SKM-1 treated with dmso at 0.1 percent for 144 hours (cell line): ENCODE results near the gene DLG2.
"Not testable (repeated sequence)": the region's sequence is repeated elsewhere in the genome, so short reads cannot be mapped to it uniquely, and the experiment has no call there.

Source experiments
- DNase-seq: peaks from one replicate; lab custom pipeline; 2025; ENCODE audit not compliant: unreplicated experiment; lab: John Stamatoyannopoulos, UW

Gene DLG2

DNA sequence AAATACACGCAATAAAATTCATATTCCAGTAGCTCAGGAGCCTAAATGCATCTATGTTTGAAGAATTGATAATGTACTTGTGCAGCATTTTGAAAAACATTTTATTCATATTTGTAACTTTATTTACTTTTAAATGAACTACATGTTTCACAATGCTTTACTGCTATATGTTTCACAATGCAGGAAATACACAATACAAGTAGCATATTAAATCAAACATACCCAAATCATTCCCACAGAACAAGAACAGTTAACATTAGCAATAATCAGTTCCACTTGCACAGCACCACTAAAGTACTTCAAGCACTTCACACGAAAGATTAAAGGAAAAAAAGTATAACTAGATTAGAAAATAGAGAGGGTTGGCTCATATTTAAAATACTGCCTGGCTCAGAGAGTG is 1997.4 kb downstream of the DLG2 start:
- no peak for DNase-seq

DNA sequence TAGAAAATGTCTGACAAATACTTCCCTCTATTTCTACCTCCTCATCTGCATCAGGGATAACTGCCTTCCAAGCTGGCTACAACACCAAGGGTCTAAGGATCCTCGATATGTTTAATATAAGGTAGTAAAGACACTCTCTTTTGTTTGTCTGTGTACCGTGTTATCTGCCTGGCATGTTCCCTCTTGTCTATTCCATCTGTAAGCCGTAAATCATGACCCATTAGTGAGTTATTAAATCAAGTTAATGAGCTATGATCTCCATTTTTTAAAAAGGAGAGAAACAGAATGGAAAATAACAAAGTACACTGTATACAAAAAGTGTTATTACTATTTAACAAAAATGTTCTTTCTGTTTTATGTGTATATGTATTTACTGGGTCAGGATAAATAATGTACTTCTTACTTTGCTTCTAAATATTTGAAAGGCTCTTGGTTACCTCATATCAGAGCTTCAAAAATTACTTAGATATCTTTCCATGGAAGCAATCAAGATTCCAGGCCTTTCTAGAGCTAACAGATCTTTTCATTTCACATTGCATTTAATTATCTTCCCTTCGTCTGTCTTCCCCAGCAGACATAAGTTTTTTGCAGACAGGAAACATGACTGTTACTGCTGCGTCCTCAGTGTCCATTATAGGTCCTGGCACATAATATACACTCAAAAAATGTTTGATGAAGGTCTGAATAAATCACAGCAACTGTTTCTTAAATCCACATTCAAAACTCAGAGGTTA is 1998.4 kb downstream of the DLG2 start:
- DNase-seq, result no peak

DNA sequence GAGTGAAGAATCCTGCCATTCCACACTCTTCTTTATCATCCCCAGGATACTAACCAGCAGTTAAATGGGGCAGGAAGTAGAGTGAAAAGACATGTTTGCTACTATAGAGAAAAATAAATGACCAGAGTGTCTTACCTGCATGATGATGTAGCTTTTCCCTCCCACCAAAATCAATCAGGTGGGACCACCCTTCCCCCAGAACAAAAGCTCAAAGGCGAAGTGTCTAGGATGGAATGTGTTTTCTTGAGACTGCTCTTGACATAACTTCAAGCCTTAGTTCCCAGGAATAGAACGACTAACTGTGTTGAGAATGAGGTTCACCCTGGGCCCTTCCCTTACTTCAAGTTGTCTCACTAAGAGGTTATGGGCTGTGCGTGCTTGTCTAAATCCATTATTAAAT is 2001.8 kb downstream of the DLG2 start:
- no peak for DNase-seq

DNA sequence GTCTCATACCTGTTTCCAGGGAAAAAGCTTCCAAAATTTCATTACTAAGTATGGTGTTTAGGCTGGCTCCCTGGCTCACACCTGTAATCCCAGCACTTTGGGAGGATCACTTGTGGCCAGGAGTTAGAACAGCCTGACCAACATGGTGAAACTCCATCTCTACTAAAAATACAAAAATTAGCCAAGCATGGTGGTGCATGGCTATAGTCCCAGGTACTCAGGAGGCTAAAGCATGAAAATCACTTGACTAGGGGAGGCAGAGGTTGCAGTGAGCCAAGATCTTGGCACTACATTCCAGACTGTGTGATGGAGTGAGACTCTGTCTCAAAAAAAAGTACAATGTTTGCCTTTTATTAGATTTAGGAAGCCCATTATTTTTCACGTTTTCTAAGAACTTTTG is 2009.5 kb downstream of the DLG2 start:
- DNase-seq, result no peak

DNA sequence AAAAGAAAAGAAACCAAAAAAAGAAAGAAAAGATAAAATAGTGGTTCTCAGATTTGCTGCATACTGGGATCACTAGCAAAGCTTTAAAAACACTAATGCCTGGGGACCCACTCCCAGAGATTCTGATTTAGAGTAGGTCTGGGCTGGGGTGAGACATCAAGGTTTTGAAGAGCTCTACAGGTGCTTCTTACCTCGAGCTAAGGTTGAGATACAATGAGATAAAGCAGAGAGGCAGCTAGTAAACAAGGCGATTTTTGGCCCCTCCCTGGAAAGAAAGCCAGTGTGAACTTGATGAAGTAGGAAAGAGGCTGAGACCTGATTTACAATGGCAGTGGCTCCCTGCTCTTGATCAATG is 2013.4 kb downstream of the DLG2 start:
- no peak for DNase-seq

DNA sequence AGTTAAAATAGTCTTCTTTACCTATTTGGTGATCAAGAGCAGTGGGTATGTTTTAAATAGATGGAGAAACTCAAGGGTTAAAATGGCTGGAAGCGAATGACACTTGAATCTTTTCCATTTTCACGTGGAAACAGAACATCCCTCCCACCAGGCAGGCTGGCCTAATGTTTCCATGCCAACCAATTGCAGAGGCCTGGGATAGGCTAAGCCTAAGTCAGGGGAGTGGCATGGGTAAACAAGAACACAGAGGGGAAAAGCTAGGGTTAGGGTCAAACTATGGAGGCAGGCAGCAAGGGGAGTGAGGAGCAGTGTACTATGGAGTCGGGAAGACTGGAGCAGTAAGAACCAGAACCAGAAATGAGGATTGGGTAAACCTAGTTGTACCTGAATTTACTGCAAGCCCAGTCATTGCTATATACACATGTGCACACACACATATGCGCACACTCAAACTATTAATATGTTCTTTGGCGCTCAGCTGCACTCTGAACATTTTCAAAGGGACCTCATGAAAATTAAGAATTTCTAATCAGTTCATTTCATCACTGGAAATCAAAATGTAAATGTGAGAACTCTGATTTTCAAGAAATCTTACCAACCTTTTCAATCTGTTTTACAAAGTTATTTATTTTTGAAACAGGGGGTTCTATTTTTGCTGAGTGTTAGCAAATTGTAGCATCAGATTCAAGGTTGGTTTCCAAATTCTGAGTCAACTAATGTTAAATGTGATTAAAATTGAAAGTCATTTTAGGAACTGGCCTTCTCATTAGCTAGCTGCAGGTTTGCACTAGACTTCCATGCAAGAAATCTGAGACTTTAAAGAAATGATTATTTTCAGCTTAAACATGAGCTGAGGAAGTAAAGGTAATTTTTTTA is 2014.0 kb downstream of the DLG2 start:
- DNase-seq, result no peak

DNA sequence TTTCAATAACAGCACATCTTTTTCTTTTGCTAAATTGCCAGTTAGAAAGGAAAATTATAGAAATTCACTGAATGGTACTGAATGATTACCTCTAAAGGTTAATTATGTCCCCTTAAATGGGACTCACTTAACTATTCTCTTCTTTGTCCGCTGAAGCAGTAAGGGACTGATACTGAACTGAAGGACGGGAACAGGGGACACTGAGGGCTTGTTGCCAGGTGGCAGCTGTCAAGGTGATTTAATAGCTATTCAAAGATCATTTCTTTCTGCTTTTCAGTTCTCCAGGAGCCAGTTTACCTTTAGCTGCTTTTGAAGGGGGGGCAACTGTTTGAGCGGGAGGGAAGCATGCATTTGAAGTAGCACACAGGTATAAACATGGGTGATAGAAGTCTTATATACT is 2015.5 kb downstream of the DLG2 start:
- no peak for DNase-seq

DNA sequence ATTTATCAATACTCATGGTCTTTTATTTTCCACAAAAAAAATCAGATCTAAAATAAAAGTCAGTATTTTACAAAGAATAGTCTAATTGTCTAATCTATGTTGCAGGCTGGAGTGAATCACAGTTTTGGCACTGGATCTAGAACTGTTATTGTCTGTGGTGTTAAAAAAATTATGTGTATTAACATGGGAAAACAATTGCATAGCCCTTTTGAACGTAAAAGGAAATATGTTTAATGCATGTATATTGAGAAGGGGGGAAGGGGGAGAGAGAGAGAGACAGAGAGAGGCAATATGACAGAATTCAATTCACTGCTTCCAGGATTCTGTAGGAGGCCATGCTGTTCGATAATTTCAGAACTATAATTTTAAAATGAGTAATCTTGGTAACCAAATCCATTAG is 2016.1 kb downstream of the DLG2 start:
- no peak for DNase-seq

DNA sequence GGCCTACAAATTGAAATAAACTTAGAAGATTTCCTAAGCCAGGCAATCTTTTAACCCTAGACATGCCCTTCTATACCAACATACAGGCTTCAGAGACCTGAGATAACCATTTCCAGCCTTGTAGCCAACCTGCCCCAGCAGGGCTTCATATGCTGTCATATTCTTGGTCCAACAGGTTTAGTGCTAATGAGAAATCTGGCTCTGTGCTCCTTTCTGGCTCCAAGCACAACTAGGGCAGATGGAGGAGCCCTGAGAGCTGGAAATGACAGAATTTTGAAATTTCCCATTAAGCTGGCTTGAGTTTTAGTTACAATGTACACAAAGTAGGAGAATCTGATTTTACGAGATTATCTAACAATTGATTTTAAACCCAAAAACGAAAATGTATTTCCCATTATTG is 2018.0 kb downstream of the DLG2 start:
- no peak for DNase-seq

DNA sequence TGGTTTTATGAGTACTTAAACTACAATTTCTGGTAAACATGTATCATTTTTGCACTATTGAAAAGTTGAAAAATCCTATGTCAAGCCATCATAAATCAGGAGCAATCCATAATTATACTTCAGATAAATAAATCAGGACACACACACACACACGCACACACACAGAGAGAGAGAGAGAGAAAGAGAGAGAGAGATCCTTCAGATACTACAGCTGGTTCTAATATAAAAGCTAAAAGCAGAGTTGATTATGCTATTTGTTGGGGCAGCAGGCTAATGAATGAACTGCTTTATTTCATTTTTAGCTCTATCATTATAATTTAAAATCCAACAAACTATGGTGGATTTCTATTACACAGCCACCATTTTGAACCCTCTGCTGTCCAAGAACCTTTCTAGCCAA is 2018.6 kb downstream of the DLG2 start:
- DNase-seq, result no peak

DNA sequence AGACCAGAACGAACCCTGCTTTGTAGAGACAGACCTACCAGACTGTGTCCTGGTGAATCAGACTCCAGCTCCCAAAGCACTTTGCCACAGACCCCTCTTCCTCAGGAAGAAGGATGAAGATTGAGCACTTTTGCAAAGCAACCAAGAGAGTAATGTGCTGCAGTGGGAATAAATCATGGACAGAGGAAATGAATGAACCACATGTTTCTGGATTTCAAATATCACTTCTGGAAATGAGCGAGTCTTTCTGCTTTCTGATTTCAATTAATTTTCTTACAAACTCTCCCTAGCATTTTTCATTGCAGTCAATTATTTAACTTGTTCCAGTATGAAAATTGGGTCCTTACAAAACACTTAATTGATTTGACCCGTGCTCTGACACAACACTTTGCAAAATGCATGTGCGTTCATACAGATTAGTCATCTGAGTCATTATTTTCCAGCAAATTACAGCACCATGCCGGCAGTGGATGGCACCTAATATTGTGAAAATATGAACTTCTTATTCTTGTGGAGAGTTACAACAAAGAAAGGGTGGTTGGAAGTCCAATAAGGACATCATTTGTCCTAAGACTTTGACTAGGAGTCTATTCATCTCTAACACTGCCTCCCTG is 2025.1 kb downstream of the DLG2 start:
- no peak for DNase-seq

DNA sequence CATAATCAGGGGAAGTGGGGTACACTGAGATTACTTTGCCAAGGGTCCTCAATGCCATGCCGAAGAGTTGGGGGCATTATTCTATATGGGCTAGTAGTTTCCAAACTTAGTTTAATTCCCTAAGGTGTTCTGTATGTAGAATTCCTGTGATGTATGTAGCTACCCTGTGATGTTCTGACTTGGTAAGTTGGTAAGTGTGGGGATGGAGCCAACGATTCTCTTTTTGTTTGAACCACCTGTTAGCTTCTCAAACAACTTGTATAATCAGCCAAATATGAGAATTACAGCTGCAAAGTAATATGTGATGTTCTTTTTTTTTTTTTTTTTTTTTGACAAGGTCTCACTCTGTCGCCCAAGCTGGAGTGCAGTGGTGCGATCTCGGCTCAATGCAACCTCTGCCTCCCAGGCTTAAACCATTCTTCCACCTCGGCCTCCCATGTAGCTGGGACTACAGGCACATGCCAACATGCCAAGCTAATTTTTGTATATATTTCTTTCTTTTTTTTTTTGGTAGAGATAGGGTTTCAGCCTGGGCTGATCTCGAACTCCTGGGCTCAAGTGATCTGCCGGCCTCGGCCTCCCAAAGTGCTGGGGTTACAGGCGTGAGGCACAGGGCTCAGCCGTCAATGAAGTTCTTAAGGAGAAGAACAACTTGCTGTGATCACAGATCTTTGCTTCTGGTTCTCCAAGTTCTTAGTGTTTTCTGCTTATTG is 2025.8 kb downstream of the DLG2 start:
- DNase-seq, result no peak

DNA sequence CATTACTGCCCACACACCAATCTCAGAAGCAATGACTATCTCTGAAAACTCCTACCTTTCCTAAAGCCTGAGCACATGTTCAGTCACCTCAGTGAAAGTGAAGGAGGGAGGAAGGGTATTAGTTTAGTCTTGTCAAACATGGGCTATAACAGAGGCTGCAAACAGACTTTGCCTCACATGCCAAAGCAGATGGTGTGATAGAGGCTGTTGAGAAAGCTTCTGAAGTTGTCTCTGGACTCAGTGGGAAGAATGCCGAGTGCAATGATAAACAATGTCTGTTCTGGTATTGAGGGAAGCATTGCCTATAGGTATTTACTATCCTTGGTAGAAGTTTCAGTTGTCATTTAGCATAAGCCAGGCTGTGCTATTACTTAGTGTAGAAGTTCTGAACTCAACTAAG is 2026.5 kb downstream of the DLG2 start:
- no peak for DNase-seq

DNA sequence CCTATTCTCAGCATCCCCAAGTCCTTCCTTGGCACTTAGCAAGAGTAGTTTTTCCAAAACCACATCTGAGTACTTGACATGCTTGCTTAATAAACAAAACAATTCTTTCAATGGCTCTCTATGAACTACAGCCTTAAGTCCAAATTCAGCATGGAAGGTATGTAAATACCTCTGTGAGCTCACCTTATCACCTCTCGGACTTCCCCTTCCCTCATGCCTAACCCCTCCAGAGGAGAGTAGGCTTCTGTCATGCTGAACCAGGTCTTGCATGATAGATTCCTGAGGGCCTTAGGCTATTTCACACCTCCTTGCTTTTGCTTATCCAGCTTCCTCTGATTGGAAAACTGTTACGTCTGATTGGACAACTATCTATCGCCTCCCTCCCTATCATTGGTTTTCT is 2028.1 kb downstream of the DLG2 start:
- DNase-seq, result no peak

DNA sequence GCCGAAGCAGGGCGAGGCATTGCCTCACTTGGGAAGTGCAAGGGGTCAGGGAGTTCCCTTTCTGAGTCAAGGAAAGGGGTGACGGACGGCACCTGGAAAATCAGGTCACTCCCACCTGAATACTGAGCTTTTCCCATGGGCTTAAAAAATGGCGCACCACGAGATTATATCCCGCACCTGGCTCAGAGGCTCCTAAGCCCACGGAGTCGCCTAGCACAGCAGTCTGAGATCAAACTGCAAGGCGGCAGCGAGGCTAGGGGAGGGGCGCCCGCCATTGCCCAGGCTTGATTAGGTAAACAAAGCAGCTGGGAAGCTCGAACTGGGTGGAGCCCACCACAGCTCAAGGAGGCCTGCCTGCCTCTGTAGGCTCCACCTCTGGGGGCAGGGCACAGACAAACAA is 2039.3 kb downstream of the DLG2 start:
- not testable (repeated sequence) for DNase-seq

DNA sequence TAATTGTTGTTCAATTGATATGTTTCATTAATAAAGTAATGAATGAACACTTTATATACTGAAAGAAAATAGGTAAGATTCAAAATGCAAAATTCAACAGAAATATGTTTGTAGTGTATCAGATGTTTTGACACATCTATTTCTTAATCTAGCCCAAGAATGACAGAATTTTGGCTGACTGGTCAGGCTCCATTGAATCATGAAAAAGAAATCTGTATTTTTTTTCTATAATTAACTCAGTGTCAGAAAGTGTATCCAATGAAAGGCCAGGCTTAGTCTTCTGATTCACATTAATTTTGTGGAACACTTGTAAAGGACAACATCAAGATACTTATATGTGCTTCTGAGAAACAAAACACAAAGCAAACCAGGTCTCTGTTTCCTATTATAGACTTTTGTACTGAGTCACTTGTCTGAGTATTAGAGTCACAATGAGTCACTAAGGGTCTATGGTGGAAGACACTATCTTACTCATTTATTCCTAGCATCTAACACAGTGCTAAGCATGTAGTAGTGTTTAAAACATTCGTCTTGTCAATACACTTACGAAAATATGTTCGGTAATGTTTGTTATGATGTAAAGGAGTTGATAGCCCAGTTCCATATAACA is 2043.3 kb downstream of the DLG2 start:
- DNase-seq, result no peak

DNA sequence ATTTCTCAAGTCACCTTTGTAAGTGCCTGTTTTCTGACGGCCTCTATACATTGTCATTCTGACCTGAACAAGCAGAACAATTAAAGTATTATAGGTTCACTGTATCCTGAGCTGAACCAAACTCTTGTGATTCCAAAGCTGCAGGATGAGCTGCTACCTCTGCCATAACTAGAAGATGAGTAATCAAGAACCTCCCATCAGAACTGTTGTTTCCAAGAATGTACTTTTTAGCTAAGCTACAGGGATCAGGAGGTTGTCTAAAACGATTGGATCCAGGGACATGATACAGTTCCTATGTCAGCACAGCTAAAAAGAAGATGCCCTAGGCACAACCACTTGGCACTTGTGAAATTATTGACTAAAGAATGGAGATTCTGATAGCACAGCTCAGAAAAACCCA is 2052.6 kb downstream of the DLG2 start:
- DNase-seq, result no peak

DNA sequence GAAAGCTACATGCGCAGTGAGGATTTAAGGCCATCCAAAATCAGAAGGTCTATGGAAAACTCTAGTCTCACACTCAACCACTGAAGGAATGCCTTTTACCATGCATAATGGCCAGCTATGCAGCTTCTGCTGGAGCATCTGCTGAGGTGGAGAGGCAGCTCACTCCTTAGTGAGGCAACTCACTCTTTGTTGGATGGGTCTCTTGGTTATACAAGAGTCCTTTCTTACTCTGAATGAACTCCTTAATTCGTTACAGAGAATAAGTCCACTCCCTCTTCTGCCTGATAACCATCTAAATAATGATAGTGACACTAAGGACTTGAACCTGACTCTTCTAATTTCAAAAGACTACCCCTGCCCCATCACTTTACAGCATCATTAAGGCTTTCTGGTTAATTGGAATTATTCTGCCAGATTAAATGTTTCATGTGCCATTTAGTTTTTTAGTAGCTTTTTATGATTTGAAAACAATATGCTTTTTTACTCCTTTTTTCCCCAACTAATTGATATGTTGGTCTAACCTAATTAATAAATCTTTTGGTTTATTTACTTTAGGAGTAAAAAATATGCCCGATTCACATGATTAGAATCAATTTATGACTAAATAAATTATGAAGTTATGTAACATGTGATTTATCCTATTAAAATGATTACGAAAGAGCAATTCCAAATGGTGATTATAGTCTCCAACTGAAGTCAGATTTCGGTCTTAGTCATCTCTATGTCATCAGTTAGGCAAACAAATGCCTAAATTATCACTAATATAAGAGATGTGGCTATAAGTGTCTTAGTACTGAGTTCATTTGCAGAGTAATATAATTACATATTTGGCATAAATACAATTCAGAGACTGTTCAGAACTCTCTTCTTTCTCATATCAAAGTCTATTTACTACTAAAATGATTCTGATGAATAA is 2054.3 kb downstream of the DLG2 start:
- no peak for DNase-seq

DNA sequence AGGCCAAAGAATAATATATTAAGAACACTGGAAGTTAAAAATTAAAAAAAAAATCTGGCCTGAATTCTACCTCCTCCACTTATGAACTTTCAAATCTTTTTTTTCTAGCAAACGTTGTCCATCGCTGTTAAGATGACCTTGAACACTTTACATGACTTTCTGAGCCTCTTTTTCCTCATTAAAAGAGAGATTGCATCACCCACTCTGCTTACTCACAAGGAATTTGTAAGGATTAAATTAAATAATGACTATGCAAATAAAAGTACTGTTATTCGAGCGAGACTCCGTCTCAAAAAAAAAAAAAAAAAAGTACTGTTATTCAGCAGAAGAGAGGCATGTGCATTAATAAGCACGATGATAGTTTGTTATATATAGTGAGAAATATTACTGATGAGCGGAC is 2055.8 kb downstream of the DLG2 start:
- no peak for DNase-seq

DNA sequence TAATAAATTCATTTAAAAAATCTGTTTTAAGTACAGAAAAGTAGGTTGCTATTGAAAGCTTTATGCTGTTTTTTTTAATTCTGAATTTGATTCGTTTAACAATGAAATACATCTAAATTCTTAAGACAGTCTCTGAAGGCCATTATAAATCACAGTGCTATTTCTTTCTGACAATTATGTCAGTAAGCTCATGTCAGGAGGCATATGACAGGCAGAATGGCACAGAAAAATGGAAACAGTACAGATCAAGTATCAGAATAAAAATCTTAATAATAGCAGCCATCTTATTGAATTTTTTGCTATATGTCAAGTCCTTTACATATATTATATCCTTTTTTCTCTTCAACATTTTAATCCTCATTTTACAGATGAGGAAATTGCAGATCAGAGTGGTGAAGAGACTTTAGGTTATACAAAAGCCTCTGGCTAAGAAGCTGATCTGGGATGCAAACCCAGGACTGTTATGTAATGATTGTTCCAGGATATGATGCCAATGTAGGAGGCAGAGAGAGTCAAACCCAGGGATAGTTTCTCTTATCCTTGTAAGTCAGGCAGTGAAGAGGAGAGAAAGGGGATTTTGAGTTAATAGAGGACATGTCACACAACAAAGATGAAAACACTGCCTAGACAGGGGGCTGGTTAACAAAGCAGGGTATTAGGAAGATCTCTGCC is 2057.9 kb downstream of the DLG2 start:
- no peak for DNase-seq
